Spleen (tissue), 11 donors: ENCODE data around the gene FLAD1. TPM values are rescaled to one million over a fixed set of nuclear protein-coding genes. Genes with fewer than 3 reads are reported as not detected.
"Not testable (repeated sequence)": the region's sequence is repeated elsewhere in the genome, so short reads cannot be mapped to it uniquely, and the experiment has no call there.

Source experiments
- DNase-seq: peaks from one replicate; pipeline ENCODE4 v3.0.0-alpha.2; 2020
- H3K27ac ChIP-seq, 8 donors: fragments of 200-600 bp; sonication (generic) in 7 of 8; 1 replicate in 4 of 8; 2 replicates in 4 of 8; pipeline versions ENCODE4 v1.5.0 to v1.8.0; 2016 to 2021; ENCODE audit warnings: inconsistent platforms in 4 of 8, mild to moderate bottlenecking in 4 of 8, moderate library complexity in 1 of 8
- H3K27me3 ChIP-seq, 7 donors: fragments of 200-600 bp; sonication (generic) in 6 of 7; replicated peaks in 1 of 7; 1 replicate in 4 of 7; 2 replicates in 3 of 7; pipeline versions ENCODE4 v1.5.0 to v1.8.0; 2016 to 2021; ENCODE audit warnings: inconsistent platforms in 3 of 7, mild to moderate bottlenecking in 1 of 7
- H3K36me3 ChIP-seq, 6 donors: fragments of 200-600 bp; sonication (generic) in 5 of 6; 1 replicate in 4 of 6; 2 replicates in 2 of 6; pipeline versions ENCODE4 v1.5.0 to v1.8.0; 2016 to 2021; ENCODE audit warnings: inconsistent platforms in 2 of 6
- H3K4me1 ChIP-seq, 6 donors: fragments of 200-600 bp; sonication (generic) in 5 of 6; 1 replicate in 3 of 6; 2 replicates in 3 of 6; pipeline versions ENCODE4 v1.5.0 to v1.8.0; 2016 to 2021; ENCODE audit warnings: inconsistent platforms in 3 of 6
- H3K4me3 ChIP-seq, 8 donors: fragments of 200-600 bp; sonication (generic) in 7 of 8; 1 replicate in 4 of 8; 2 replicates in 4 of 8; pipeline versions ENCODE4 v1.5.0 to v1.8.0; 2016 to 2021; ENCODE audit warnings: inconsistent platforms in 4 of 8, mild to moderate bottlenecking in 4 of 8, moderate library complexity in 2 of 8
- H3K9me3 ChIP-seq, 8 donors: fragments of 200-600 bp; sonication (generic) in 7 of 8; 1 replicate in 4 of 8; 2 replicates in 4 of 8; pipeline versions ENCODE4 v1.5.0 to v1.8.0; 2016 to 2021; ENCODE audit warnings: inconsistent platforms in 4 of 8
- POLR2A ChIP-seq, 3 donors: fragments of 450-650 bp; IDR thresholded peaks; one replicate each; pipeline ENCODE4 v1.5.1; 2017; ENCODE audit warnings: antibody characterized with exemption in 3 of 3, mild to moderate bottlenecking in 1 of 3
- POLR2AphosphoS5 ChIP-seq, 3 donors: sonication (generic); formaldehyde crosslinking; IDR thresholded peaks; one replicate each; pipeline ENCODE4 v1.5.1; 2017; ENCODE audit warnings: antibody characterized with exemption in 3 of 3
- WGBS, 5 donors: extraction: QIAGEN DNeasy Blood & Tissue Kit in 3 of 5; methylation state at CpG; one replicate each; pipeline versions ENCODE4 v1.1.5 to v1.1.7; 2013 to 2018; 5-methylcytosine and 5-hydroxymethylcytosine counted together
- intact Hi-C: fragments of 100-400 bp; cut with DNase I; formaldehyde crosslinking; loops from one replicate; pipeline ENCODE4 v1.15.0; 2023; ENCODE audit warnings: low total_unique reads
- polyA plus RNA-seq, 3 donors: library from polyadenylated mRNA; stranded (reverse); fragments of 200-250 nt; gene quantifications; one replicate each; pipeline ENCODE4 v1.2.1, GENCODE V29; 2013
- total RNA-seq, 7 donors: library from RNA; depleted of rRNA in 3 of 7; stranded (reverse); fragments of >200 nt in 3 of 7; fragmentation: NEBNext Ultra II Directional in 4 of 7; extraction: Animal tissue kit (Norgen Biotek cat#: 25700) in 4 of 7; gene quantifications; one replicate each; pipeline versions ENCODE4 v1.1.0 to v1.2.1, GENCODE V29; 2016 to 2021
- TF ChIP-seq, protein P1 (sequence below), 11 experiments: fragments of 200-600 bp in 7 of 11; fragments of 450-650 bp in 4 of 11; sonication (generic) in 4 of 11; IDR thresholded peaks in 8 of 11; conservative IDR thresholded peaks in 3 of 11; 1 replicate in 7 of 11; 2 replicates in 4 of 11; pipeline versions ENCODE4 v1.4.0 to v1.8.0; 2016 to 2021; ENCODE audit warnings: antibody characterized with exemption in 11 of 11, inconsistent platforms in 4 of 11, mild to moderate bottlenecking in 1 of 11
- donor health status: healthy with polysubstance abuse.
- donor health status: DM: no; HTN: no; CAD: no; lungs with moderate emphysema.
- donor health status: DM: no; HTN: no; CAD: no.
- donor health status: Bipolar disorder and iron deficiency.
- donor health status: healthy.
- donor health status: DM: no; HTN: no; CAD: no.
- donor health status: DM: yes; HTN: yes; CAD: no.

Gene FLAD1
- total and polyA plus RNA-seq, 10 donors: 27.1 to 43.4 (median 31.6) TPM

DNA sequence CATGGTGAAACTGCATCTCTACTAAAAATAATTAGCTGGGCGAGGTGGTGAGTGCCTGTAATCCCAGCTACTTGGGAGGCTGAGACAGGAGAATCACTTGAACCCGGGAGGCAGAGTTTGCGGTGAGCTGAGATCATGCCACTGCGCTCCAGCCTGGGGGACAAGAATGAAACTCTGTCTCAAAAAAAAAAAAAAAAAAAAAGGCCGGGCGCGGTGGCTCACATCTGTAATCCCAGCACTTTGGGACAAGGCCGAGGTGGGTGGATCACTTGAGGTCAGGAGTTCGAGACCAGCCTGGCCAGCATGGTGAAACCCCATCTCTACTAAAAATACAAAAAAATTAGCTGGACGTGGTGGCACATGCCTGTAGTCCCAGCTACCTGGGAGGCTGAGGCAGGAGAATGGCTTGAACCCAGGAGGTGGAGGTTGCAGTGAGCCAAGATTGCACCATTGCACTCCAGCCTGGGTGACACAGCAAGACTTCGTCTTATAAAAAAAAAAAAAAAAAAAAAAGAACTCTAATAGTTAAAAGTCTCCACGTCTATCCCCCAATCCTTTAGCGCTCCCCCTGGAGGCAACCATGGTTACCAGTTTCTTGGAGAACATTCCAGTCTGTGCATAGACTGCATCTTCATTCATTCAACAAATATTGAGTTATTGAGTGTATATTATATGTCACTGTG lies 12.3 kb downstream of the FLAD1 start:
- DNase-seq: peak; percentile 32
- H3K4me3 ChIP-seq, H3K27ac ChIP-seq, H3K9me3 ChIP-seq, H3K27me3 ChIP-seq, intact Hi-C loops: not testable (repeated sequence)
- H3K36me3 ChIP-seq: peaks cover 0 to 32% (median 11%) of the 10 kb centered on the region in 6 donors
- WGBS, 5 donors: 61 to 70% (median 69%) methylated on average over 12 to 13 of the region's 13 CpGs
- TF ChIP-seq, protein P1, sequence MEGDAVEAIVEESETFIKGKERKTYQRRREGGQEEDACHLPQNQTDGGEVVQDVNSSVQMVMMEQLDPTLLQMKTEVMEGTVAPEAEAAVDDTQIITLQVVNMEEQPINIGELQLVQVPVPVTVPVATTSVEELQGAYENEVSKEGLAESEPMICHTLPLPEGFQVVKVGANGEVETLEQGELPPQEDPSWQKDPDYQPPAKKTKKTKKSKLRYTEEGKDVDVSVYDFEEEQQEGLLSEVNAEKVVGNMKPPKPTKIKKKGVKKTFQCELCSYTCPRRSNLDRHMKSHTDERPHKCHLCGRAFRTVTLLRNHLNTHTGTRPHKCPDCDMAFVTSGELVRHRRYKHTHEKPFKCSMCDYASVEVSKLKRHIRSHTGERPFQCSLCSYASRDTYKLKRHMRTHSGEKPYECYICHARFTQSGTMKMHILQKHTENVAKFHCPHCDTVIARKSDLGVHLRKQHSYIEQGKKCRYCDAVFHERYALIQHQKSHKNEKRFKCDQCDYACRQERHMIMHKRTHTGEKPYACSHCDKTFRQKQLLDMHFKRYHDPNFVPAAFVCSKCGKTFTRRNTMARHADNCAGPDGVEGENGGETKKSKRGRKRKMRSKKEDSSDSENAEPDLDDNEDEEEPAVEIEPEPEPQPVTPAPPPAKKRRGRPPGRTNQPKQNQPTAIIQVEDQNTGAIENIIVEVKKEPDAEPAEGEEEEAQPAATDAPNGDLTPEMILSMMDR (IDR thresholded peaks at IDR 0.05 in 8 of 11, conservative IDR thresholded peaks at IDR 0.05 in 3 of 11): peak in 7 of 11 experiments; percentile 25 to 45 (median 35)
- H3K4me1 ChIP-seq: peaks cover 16 to 53% (median 31%) of the 10 kb centered on the region in 6 donors

DNA sequence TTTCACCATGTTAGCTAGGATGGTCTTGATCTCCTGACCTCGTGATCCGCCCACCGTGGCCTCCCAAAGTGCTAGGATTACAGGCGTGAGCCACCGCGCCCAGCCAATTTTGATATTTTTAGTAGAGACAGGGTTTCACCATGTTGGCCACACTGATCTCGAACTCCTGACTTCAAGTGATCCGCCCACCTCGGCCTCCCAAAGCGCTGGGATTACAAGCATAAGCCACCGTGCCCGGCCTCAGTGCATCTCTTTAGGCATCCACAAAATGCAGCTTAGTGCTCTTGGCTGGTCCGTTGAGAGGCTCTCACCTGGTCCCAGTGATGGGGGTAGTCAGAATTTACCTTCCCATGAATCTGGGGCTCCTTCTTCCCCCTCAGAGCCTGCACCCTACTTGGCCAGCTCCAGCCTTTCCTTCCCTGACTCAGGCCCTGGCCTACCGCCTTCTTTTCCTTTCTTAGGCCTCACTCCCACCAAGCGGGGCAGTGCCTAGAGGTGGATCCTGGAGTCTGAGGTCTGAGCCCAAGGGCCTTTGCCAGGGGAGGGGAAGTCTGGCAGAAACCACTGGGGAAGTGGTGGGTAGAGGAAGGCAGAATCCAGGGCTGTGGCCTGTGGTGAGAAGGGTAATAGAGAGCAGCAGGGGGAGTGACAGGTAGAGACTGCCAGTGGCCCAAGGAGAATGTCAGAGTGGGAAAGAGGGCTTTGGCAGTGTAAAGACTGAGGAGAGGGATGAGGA lies 14.0 kb downstream of the FLAD1 start:
- no peak overlapping the region for H3K4me3 ChIP-seq
- no peaks in the 10 kb centered on the region for H3K9me3 ChIP-seq
- no peak overlapping the region for H3K27ac ChIP-seq
- DNase-seq: peak; percentile 63
- TF ChIP-seq POLR2AphosphoS5 (IDR thresholded peaks at IDR 0.05) (no peak), POLR2A (IDR thresholded peaks at IDR 0.05) (no peak)
- TF ChIP-seq, protein P1 (IDR thresholded peaks at IDR 0.05 in 8 of 11, conservative IDR thresholded peaks at IDR 0.05 in 3 of 11): no peak
- peaks cover 16 to 67% (median 31%) of the 10 kb centered on the region in 6 donors for H3K4me1 ChIP-seq
- 73 to 82% (median 78%) methylated on average over 15 of the region's 15 CpGs for WGBS, 5 donors
- H3K36me3 ChIP-seq: peaks cover 0 to 15% (median 0%) of the 10 kb centered on the region in 6 donors
- H3K27me3 ChIP-seq: no peaks in the 10 kb centered on the region
- intact Hi-C loops: no loop called here

GRCh38 chr1:154998201-154998780 lies 15.1 kb downstream of the FLAD1 start:
- DNase-seq: peak; percentile 71
- Histone ChIP-seq H3K4me1 (peaks cover 16 to 72% (median 31%) of the 10 kb centered on the region in 6 donors), H3K4me3 (no peak overlapping the region), H3K27me3 (no peaks in the 10 kb centered on the region), H3K27ac (no peak overlapping the region), H3K36me3 (peaks cover 0 to 3% (median 0%) of the 10 kb centered on the region in 6 donors), H3K9me3 (no peaks in the 10 kb centered on the region)
- 73 to 86% (median 77%) methylated on average over 16 of the region's 16 CpGs for WGBS, 5 donors
- TF ChIP-seq POLR2AphosphoS5 (IDR thresholded peaks at IDR 0.05) (no peak), POLR2A (IDR thresholded peaks at IDR 0.05) (no peak)
- TF ChIP-seq, protein P1 (IDR thresholded peaks at IDR 0.05 in 8 of 11, conservative IDR thresholded peaks at IDR 0.05 in 3 of 11): no peak
- intact Hi-C loops: no loop called here
